HG03196 (cell line): Measurements from ENCODE around the gene CPD.

Experiments
- ATAC-seq: cut with Tn5 transposase; IDR thresholded peaks from one replicate; pipeline ENCODE4 v1.9.1; 2021; ENCODE audit not compliant: unreplicated experiment

CPD gene

GRCh38 chr17:30493780-30494179, 115.1 kb downstream of the CPD start:
- no peak for ATAC-seq

GRCh38 chr17:30495586-30495985, 116.9 kb downstream of the CPD start:
- no peak for ATAC-seq

GRCh38 chr17:30503558-30503957, 124.8 kb downstream of the CPD start:
- no peak for ATAC-seq

- no peak for ATAC-seq
These were observed 127.2 kb downstream of the CPD start for GRCh38 chr17:30505868-30506417.

- no peak for ATAC-seq
These were observed 127.8 kb downstream of the CPD start for GRCh38 chr17:30506481-30506880.

GRCh38 chr17:30513346-30513745, 134.6 kb downstream of the CPD start:
- no peak for ATAC-seq

- ATAC-seq: no peak
These were observed 136.3 kb downstream of the CPD start for GRCh38 chr17:30514895-30515596.

GRCh38 chr17:30517786-30518185, 139.1 kb downstream of the CPD start:
- no peak for ATAC-seq

- no peak for ATAC-seq
These were observed 140.4 kb downstream of the CPD start for GRCh38 chr17:30519166-30519565.
